Liver (tissue), 3 donors: Measurements from ENCODE around the gene KDM5C.

Source experiments
- RXRA ChIP-seq, 2 donors: IDR thresholded peaks; 2 replicates each; pipeline ENCODE4 v1.6.1; 2017 to 2018; ENCODE audit warnings: antibody characterized with exemption in 2 of 2, mild to moderate bottlenecking in 1 of 2
- SP1 ChIP-seq: IDR thresholded peaks from 2 replicates; pipeline ENCODE4 v1.6.1; 2018; ENCODE audit warnings: antibody characterized with exemption, mild to moderate bottlenecking
- TF ChIP-seq, protein P1 (sequence below): IDR thresholded peaks from 2 replicates; pipeline ENCODE4 v1.6.1; 2016; ENCODE audit warnings: antibody characterized with exemption, mild to moderate bottlenecking
- TF ChIP-seq, protein P2 (sequence below): fragments of 150-350 bp; IDR thresholded peaks from 2 replicates; pipeline ENCODE4 v1.5.1; 2017; ENCODE audit warnings: improper control_type of control experiment, low read depth, low read length; ENCODE audit not compliant: missing input control
- TF ChIP-seq, protein P3 (sequence below): IDR thresholded peaks from 2 replicates; pipeline ENCODE4 v1.6.1; 2016; ENCODE audit warnings: antibody characterized with exemption
- donor health status: healthy.
- donor health status: healthy.

GRCh38 chrX:53230116-53230515 is 5.1 kb upstream of the KDM5C start:
- TF ChIP-seq, protein P1, sequence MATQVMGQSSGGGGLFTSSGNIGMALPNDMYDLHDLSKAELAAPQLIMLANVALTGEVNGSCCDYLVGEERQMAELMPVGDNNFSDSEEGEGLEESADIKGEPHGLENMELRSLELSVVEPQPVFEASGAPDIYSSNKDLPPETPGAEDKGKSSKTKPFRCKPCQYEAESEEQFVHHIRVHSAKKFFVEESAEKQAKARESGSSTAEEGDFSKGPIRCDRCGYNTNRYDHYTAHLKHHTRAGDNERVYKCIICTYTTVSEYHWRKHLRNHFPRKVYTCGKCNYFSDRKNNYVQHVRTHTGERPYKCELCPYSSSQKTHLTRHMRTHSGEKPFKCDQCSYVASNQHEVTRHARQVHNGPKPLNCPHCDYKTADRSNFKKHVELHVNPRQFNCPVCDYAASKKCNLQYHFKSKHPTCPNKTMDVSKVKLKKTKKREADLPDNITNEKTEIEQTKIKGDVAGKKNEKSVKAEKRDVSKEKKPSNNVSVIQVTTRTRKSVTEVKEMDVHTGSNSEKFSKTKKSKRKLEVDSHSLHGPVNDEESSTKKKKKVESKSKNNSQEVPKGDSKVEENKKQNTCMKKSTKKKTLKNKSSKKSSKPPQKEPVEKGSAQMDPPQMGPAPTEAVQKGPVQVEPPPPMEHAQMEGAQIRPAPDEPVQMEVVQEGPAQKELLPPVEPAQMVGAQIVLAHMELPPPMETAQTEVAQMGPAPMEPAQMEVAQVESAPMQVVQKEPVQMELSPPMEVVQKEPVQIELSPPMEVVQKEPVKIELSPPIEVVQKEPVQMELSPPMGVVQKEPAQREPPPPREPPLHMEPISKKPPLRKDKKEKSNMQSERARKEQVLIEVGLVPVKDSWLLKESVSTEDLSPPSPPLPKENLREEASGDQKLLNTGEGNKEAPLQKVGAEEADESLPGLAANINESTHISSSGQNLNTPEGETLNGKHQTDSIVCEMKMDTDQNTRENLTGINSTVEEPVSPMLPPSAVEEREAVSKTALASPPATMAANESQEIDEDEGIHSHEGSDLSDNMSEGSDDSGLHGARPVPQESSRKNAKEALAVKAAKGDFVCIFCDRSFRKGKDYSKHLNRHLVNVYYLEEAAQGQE: no peak
- TF ChIP-seq, protein P2, sequence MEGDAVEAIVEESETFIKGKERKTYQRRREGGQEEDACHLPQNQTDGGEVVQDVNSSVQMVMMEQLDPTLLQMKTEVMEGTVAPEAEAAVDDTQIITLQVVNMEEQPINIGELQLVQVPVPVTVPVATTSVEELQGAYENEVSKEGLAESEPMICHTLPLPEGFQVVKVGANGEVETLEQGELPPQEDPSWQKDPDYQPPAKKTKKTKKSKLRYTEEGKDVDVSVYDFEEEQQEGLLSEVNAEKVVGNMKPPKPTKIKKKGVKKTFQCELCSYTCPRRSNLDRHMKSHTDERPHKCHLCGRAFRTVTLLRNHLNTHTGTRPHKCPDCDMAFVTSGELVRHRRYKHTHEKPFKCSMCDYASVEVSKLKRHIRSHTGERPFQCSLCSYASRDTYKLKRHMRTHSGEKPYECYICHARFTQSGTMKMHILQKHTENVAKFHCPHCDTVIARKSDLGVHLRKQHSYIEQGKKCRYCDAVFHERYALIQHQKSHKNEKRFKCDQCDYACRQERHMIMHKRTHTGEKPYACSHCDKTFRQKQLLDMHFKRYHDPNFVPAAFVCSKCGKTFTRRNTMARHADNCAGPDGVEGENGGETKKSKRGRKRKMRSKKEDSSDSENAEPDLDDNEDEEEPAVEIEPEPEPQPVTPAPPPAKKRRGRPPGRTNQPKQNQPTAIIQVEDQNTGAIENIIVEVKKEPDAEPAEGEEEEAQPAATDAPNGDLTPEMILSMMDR: no peak
- TF ChIP-seq RXRA (IDR thresholded peaks at IDR 0.05): no peak
- no peak for TF ChIP-seq SP1
- TF ChIP-seq, protein P3, sequence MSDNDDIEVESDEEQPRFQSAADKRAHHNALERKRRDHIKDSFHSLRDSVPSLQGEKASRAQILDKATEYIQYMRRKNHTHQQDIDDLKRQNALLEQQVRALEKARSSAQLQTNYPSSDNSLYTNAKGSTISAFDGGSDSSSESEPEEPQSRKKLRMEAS: no peak
